Testis (tissue), 2 donors: ENCODE data around the gene MRI1.

Experiments
- POLR2A ChIP-seq: fragments of 450-650 bp; IDR thresholded peaks from one replicate; pipeline ENCODE4 v1.6.1; 2017; ENCODE audit warnings: antibody characterized with exemption, mild to moderate bottlenecking, moderate library complexity
- TF ChIP-seq, protein P1 (sequence below), 3 experiments: fragments of 450-650 bp in 2 of 3; fragments of 200-600 bp in 1 of 3; sonication (generic) in 1 of 3; IDR thresholded peaks; one replicate each; pipeline ENCODE4 v1.5.1; 2016 to 2019; ENCODE audit warnings: antibody characterized with exemption in 3 of 3, mild to moderate bottlenecking in 2 of 3, moderate library complexity in 1 of 3

DNA sequence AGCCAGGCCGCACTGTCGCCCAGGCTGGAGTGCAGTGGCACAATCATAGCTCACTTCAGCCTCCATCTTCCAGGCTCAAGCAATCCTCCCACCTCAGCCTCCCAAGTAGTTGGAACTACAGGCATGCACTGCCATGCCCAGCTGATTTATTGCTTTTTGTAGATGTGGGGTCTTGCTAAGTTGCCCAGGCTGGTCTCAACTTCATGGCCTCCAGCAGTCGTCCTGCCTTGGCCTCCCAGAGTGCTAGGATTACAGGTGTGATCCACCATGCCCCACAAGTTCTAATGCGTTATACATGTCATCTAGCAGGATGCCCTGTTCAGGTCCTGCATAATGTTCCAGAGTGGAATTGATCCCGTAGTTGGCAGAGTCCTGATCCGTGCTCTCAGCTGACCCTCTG lies 14.5 kb downstream of the MRI1 start:
- TF ChIP-seq, protein P1, sequence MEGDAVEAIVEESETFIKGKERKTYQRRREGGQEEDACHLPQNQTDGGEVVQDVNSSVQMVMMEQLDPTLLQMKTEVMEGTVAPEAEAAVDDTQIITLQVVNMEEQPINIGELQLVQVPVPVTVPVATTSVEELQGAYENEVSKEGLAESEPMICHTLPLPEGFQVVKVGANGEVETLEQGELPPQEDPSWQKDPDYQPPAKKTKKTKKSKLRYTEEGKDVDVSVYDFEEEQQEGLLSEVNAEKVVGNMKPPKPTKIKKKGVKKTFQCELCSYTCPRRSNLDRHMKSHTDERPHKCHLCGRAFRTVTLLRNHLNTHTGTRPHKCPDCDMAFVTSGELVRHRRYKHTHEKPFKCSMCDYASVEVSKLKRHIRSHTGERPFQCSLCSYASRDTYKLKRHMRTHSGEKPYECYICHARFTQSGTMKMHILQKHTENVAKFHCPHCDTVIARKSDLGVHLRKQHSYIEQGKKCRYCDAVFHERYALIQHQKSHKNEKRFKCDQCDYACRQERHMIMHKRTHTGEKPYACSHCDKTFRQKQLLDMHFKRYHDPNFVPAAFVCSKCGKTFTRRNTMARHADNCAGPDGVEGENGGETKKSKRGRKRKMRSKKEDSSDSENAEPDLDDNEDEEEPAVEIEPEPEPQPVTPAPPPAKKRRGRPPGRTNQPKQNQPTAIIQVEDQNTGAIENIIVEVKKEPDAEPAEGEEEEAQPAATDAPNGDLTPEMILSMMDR (IDR thresholded peaks at IDR 0.05): no peak
- no peak for TF ChIP-seq POLR2A
